HEK293T (cell line): Measurements from ENCODE around the gene RAB11FIP4.

ENCODE experiments used
- ARNT ChIP-seq: fragments of 450-650 bp; IDR thresholded peaks from 2 replicates; pipeline ENCODE4 v1.6.1; 2017; ENCODE audit warnings: mild to moderate bottlenecking
- BHLHE40 ChIP-seq: fragments of 450-650 bp; IDR thresholded peaks from 2 replicates; pipeline ENCODE4 v1.6.1; 2016; ENCODE audit warnings: mild to moderate bottlenecking, moderate library complexity, borderline replicate concordance
- FOXA1 ChIP-seq: fragments of 450-650 bp; IDR thresholded peaks from 2 replicates; pipeline ENCODE4 v1.6.1; 2016; ENCODE audit warnings: mild to moderate bottlenecking
- FOXK2 ChIP-seq: fragments of 450-650 bp; IDR thresholded peaks from 2 replicates; pipeline ENCODE4 v1.6.1; 2016; ENCODE audit warnings: mild to moderate bottlenecking
- FOXM1 ChIP-seq: fragments of 450-650 bp; IDR thresholded peaks from 2 replicates; pipeline ENCODE4 v1.6.1; 2017; ENCODE audit warnings: mild to moderate bottlenecking, borderline replicate concordance
- L3MBTL2 ChIP-seq: fragments of 450-650 bp; conservative IDR thresholded peaks from 2 replicates; pipeline ENCODE4 v1.6.1; 2016; ENCODE audit warnings: mild to moderate bottlenecking
- PKNOX1 ChIP-seq: fragments of 450-650 bp; IDR thresholded peaks from 2 replicates; pipeline ENCODE4 v1.6.1; 2016
- SP1 ChIP-seq: fragments of 450-650 bp; IDR thresholded peaks from 2 replicates; pipeline ENCODE4 v1.6.1; 2017
- SUZ12 ChIP-seq: fragments of 450-650 bp; IDR thresholded peaks from 2 replicates; pipeline ENCODE4 v1.6.1; 2016; ENCODE audit warnings: mild to moderate bottlenecking
- TARDBP ChIP-seq: fragments of 450-650 bp; IDR thresholded peaks from 2 replicates; pipeline ENCODE4 v1.6.1; 2016
- ZNF384 ChIP-seq: fragments of 450-650 bp; IDR thresholded peaks from 2 replicates; pipeline ENCODE4 v1.6.1; 2016

- TF ChIP-seq SP1, result no peak
- TF ChIP-seq ARNT, result no peak
- no peak for TF ChIP-seq PKNOX1
- TF ChIP-seq TARDBP, result no peak
- no peak for TF ChIP-seq L3MBTL2
- no peak for TF ChIP-seq SUZ12
- TF ChIP-seq FOXA1, result no peak
- TF ChIP-seq BHLHE40, result no peak
- no peak for TF ChIP-seq FOXK2
- no peak for TF ChIP-seq FOXM1
- TF ChIP-seq ZNF384, result no peak
Observed at GRCh38 chr17:31452101-31452500, 60.6 kb downstream of the RAB11FIP4 start.
